H1 (cell line): Measurements from ENCODE around the gene PTPRCAP. TPM values are rescaled to one million over a fixed set of nuclear protein-coding genes. Genes with fewer than 3 reads are reported as not detected.

ENCODE experiments used
- CTCF ChIA-PET: fragments of 300-600 bp; sonication (Branson Sonifier 250); formaldehyde crosslinking; loops from one replicate; lab custom pipeline; 2021; ENCODE audit not compliant: partially characterized antibody; lab: Charles Lee
- POLR2A ChIA-PET: fragments of 300-600 bp; sonication (Branson Sonifier 250); formaldehyde crosslinking; loops from one replicate; lab custom pipeline; 2021; ENCODE audit warnings: inconsistent platforms; ENCODE audit not compliant: partially characterized antibody; lab: Charles Lee
- DNase-seq, 2 experiments: peaks; one replicate each; pipeline versions ENCODE4 v3.0.0 to v3.0.0-alpha.2; 2010 to 2022; ENCODE audit warnings: low spot score in 2 of 2, low read depth in 1 of 2, mixed read lengths in 1 of 2
- FAIRE-seq: peaks from 2 replicates; lab custom pipeline; 2011; peaks lifted over from hg19 to GRCh38; lab: Jason Lieb, UNC
- H2AFZ ChIP-seq: 2 replicates; pipeline ENCODE4 v1.8.1; 2012; ENCODE audit warnings: low read length, inconsistent platforms
- H2AK5ac ChIP-seq: 2 replicates; pipeline ENCODE4 v1.6.1; 2013; ENCODE audit warnings: low read depth, low read length
- H2BK120ac ChIP-seq: replicated peaks from 2 replicates; pipeline ENCODE3; 2013; ENCODE audit warnings: low read depth, low read length, inconsistent platforms
- H2BK12ac ChIP-seq: 2 replicates; pipeline ENCODE4 v1.6.1; 2013; ENCODE audit warnings: low read depth, low read length
- H2BK15ac ChIP-seq: 2 replicates; pipeline ENCODE4 v1.6.1; 2013; ENCODE audit warnings: low read length
- H2BK20ac ChIP-seq: 2 replicates; pipeline ENCODE4 v1.6.1; 2013; ENCODE audit warnings: low read length
- H2BK5ac ChIP-seq: 2 replicates; pipeline ENCODE4 v1.6.1; 2013; ENCODE audit warnings: low read depth, low read length
- H3K14ac ChIP-seq: 2 replicates; pipeline ENCODE4 v1.6.1; 2013; ENCODE audit warnings: inconsistent platforms; ENCODE audit not compliant: insufficient read length
- H3K18ac ChIP-seq: 2 replicates; pipeline ENCODE4 v1.6.1; 2013; ENCODE audit warnings: low read length; ENCODE audit errors: extremely low read depth
- H3K23ac ChIP-seq: 2 replicates; pipeline ENCODE4 v1.6.1; 2013; ENCODE audit warnings: inconsistent platforms; ENCODE audit not compliant: insufficient read length
- H3K23me2 ChIP-seq: 2 replicates; pipeline ENCODE4 v1.6.1; 2013; ENCODE audit warnings: low read depth, low read length
- H3K27ac ChIP-seq: 2 replicates; pipeline ENCODE4 v1.6.1; 2011; ENCODE audit warnings: low read depth, low read length, inconsistent platforms
- H3K27me3 ChIP-seq, 4 experiments: replicated peaks in 1 of 4; 1 replicate in 1 of 4; 2 replicates in 3 of 4; pipeline versions ENCODE4 v1.6.1 to v1.8.1; 2011 to 2013; ENCODE audit warnings: low read length in 3 of 4, mild to moderate bottlenecking in 3 of 4, inconsistent platforms in 2 of 4, mixed read lengths in 2 of 4, moderate library complexity in 1 of 4; ENCODE audit not compliant: control insufficient read depth in 3 of 4, insufficient read depth in 3 of 4; ENCODE audit errors: extremely low read depth in 1 of 4
- H3K36me3 ChIP-seq, 4 experiments: 2 replicates each; pipeline versions ENCODE4 v1.6.1 to v1.8.1; 2011 to 2013; ENCODE audit warnings: mild to moderate bottlenecking in 4 of 4, low read length in 3 of 4, moderate library complexity in 2 of 4, control low read depth in 1 of 4, inconsistent platforms in 1 of 4; ENCODE audit not compliant: insufficient read depth in 4 of 4, control insufficient read depth in 2 of 4
- H3K4ac ChIP-seq: replicated peaks from 2 replicates; pipeline ENCODE3; 2013; ENCODE audit warnings: low read length, low read depth, mixed read lengths, inconsistent platforms; ENCODE audit not compliant: insufficient read length
- H3K4me1 ChIP-seq, 4 experiments: replicated peaks in 1 of 4; 1 replicate in 1 of 4; 2 replicates in 3 of 4; pipeline versions ENCODE4 v1.6.1 to v1.8.1; 2011 to 2013; ENCODE audit warnings: low read length in 3 of 4, inconsistent platforms in 2 of 4, mixed read lengths in 1 of 4; ENCODE audit not compliant: insufficient read depth in 4 of 4, control insufficient read depth in 3 of 4
- H3K4me2 ChIP-seq, 2 experiments: 2 replicates each; pipeline versions ENCODE4 v1.6.1 to v1.8.1; 2011 to 2013; ENCODE audit warnings: low read depth in 2 of 2, low read length in 2 of 2, control low read depth in 1 of 2, inconsistent platforms in 1 of 2, mild to moderate bottlenecking in 1 of 2; ENCODE audit not compliant: insufficient read depth in 1 of 2
- H3K4me3 ChIP-seq, 4 experiments: fragments of 200-600, 300-600 bp in 1 of 4; sonication (generic), shearing (Covaris generic), sonication (Bioruptor Twin) in 1 of 4; 2 replicates each; pipeline versions ENCODE4 v1.5.1 to v1.8.1; 2011 to 2016; ENCODE audit warnings: low read length in 4 of 4, low read depth in 3 of 4, control low read depth in 2 of 4, inconsistent platforms in 2 of 4, mild to moderate bottlenecking in 2 of 4, mixed read lengths in 1 of 4, moderate library complexity in 1 of 4; ENCODE audit not compliant: insufficient read depth in 2 of 4; ENCODE audit errors: extremely low read depth in 1 of 4
- H3K56ac ChIP-seq: replicated peaks from 2 replicates; pipeline ENCODE3; 2013; ENCODE audit warnings: low read depth, mild to moderate bottlenecking, mixed read lengths, low read length, inconsistent platforms; ENCODE audit not compliant: insufficient read length
- H3K79me1 ChIP-seq: 2 replicates; pipeline ENCODE4 v1.6.1; 2013; ENCODE audit warnings: low read depth, low read length, control low read depth
- H3K79me2 ChIP-seq, 2 experiments: 2 replicates each; pipeline versions ENCODE4 v1.6.1 to v1.8.1; 2012 to 2013; ENCODE audit warnings: low read length in 2 of 2, mild to moderate bottlenecking in 2 of 2, inconsistent platforms in 1 of 2; ENCODE audit not compliant: insufficient read depth in 2 of 2, control insufficient read depth in 1 of 2
- H3K9ac ChIP-seq, 4 experiments: replicated peaks in 1 of 4; 1 replicate in 1 of 4; 2 replicates in 3 of 4; pipeline versions ENCODE4 v1.6.1 to v1.8.1; 2011 to 2013; ENCODE audit warnings: low read depth in 3 of 4, low read length in 3 of 4, control low read depth in 2 of 4, mild to moderate bottlenecking in 2 of 4, moderate library complexity in 2 of 4, inconsistent platforms in 1 of 4; ENCODE audit errors: extremely low read depth in 1 of 4
- H3K9me3 ChIP-seq, 2 experiments: 2 replicates each; pipeline versions ENCODE4 v1.6.1 to v1.8.1; 2012 to 2013; ENCODE audit warnings: mild to moderate bottlenecking in 2 of 2, moderate library complexity in 2 of 2, control low read depth in 1 of 2, inconsistent platforms in 1 of 2, low read depth in 1 of 2, low read length in 1 of 2, mixed read lengths in 1 of 2; ENCODE audit not compliant: insufficient read depth in 2 of 2
- H4K20me1 ChIP-seq, 2 experiments: replicated peaks in 1 of 2; 2 replicates each; pipeline versions ENCODE3 to v1.8.1; 2011 to 2013; ENCODE audit warnings: inconsistent platforms in 2 of 2, low read length in 2 of 2, mild to moderate bottlenecking in 1 of 2; ENCODE audit not compliant: insufficient read depth in 2 of 2, control insufficient read depth in 1 of 2
- H4K5ac ChIP-seq: 2 replicates; pipeline ENCODE4 v1.6.1; 2013; ENCODE audit warnings: low read length, low read depth, mixed read lengths, inconsistent platforms; ENCODE audit not compliant: insufficient read length
- H4K8ac ChIP-seq: 2 replicates; pipeline ENCODE4 v1.8.0; 2013; ENCODE audit warnings: mild to moderate bottlenecking, moderate library complexity, low read length, inconsistent platforms; ENCODE audit not compliant: insufficient read depth; ENCODE audit errors: extremely low read depth
- H4K91ac ChIP-seq: replicated peaks from 2 replicates; pipeline ENCODE3; 2013; ENCODE audit warnings: low read length, mixed read lengths, inconsistent platforms; ENCODE audit not compliant: insufficient read length
- KDM1A ChIP-seq: fragments of 200-600, 300-600 bp; sonication (generic); IDR thresholded peaks from 2 replicates; pipeline ENCODE4 v1.7.1; 2016; ENCODE audit warnings: mild to moderate bottlenecking, low read length, borderline replicate concordance
- NANOG ChIP-seq: IDR thresholded peaks from 2 replicates; pipeline ENCODE4 v1.6.1; 2011; ENCODE audit warnings: low read length, low read depth, mild to moderate bottlenecking, inconsistent platforms; ENCODE audit not compliant: insufficient read depth, poor library complexity, severe bottlenecking
- PHF8 ChIP-seq: fragments of 200-600 bp; sonication (generic); conservative IDR thresholded peaks from 2 replicates; pipeline ENCODE4 v1.7.1; 2012; ENCODE audit warnings: low read depth, mild to moderate bottlenecking, inconsistent platforms, low read length, moderate library complexity
- POLR2A ChIP-seq, 2 experiments: IDR thresholded peaks; 1 replicate in 1 of 2; 2 replicates in 1 of 2; pipeline ENCODE4 v1.6.1; 2011; ENCODE audit warnings: low read depth in 2 of 2, low read length in 2 of 2, mild to moderate bottlenecking in 2 of 2; ENCODE audit errors: control extremely low read depth in 1 of 2
- RNF2 ChIP-seq: fragments of 200-900, 300-1000 bp; sonication (generic); IDR thresholded peaks from 2 replicates; pipeline ENCODE4 v1.7.1; 2016; ENCODE audit warnings: borderline replicate concordance, low read depth, mild to moderate bottlenecking, antibody characterized with exemption, low read length; ENCODE audit not compliant: poor library complexity, severe bottlenecking; ENCODE audit errors: missing control alignments
- SAP30 ChIP-seq: fragments of 300-600 bp; sonication (generic); IDR thresholded peaks from 2 replicates; pipeline ENCODE4 v1.7.1; 2012; ENCODE audit warnings: low read length, moderate library complexity, mild to moderate bottlenecking, inconsistent platforms; ENCODE audit not compliant: insufficient read depth, insufficient replicate concordance
- SIRT6 ChIP-seq: IDR thresholded peaks from one replicate; pipeline ENCODE4 v1.7.1; 2012; ENCODE audit warnings: low read length, inconsistent platforms
- TCF12 ChIP-seq: IDR thresholded peaks from 2 replicates; pipeline ENCODE4 v1.6.1; 2011; ENCODE audit warnings: low read depth, mild to moderate bottlenecking, low read length
- YY1 ChIP-seq: IDR thresholded peaks from 2 replicates; pipeline ENCODE4 v1.6.1; 2011; ENCODE audit warnings: low read depth, mild to moderate bottlenecking, low read length
- WGBS, 2 experiments: shearing (Covaris generic) in 1 of 2; methylation state at CpG; one replicate each; pipeline versions ENCODE4 v1.1.6 to v1.1.7; 2013 to 2015; ENCODE audit warnings: low lambda C conversion rate in 2 of 2, mixed read lengths in 2 of 2, inconsistent platforms in 1 of 2, low coverage in 1 of 2, missing lambda C conversion rate in 1 of 2; ENCODE audit not compliant: insufficient replicate concordance in 2 of 2, insufficient coverage in 1 of 2, insufficient read length in 1 of 2; ENCODE audit errors: extremely low coverage in 1 of 2, missing lambda C conversion rate in 1 of 2; 5-methylcytosine and 5-hydroxymethylcytosine counted together
- polyA plus RNA-seq, 7 experiments: library from polyadenylated mRNA; depleted of rRNA in 3 of 7; stranded (reverse) in 5 of 7; unstranded in 2 of 7; fragments of >200 nt in 5 of 7; fragments of 200-250 nt in 2 of 7; gene quantifications; 1 replicate in 5 of 7; 2 replicates in 1 of 7; 4 replicates in 1 of 7; pipeline versions ENCODE4 v1.2.1 to v1.2.3, GENCODE V29; 2011 to 2013; ENCODE audit warnings: missing spikeins in 2 of 7, mixed read lengths in 2 of 7
- total RNA-seq: library from RNA; stranded (reverse); fragmentation: NEBNext Ultra II Directional; extraction: Animal tissue kit (Norgen Biotek cat#: 25700); gene quantifications from 2 replicates; pipeline ENCODE4 v1.2.1, GENCODE V29; 2021

The PTPRCAP gene
- total and polyA plus RNA-seq, 2 of the 8 experiments (the other 6 are each of a cell fraction or from before 2014, with no cell fraction given): 0.78 to 6.7 TPM

GRCh38 chr11:67452141-67452952 is 14.9 kb upstream of the PTPRCAP start, which contains the start of gene GPR152:
TSS of gene GPR152 (minus strand) at chr11:67452729. CDS start at chr11:67452724, 5 bp downstream.
- no peak within 1 kb of the TSS for H2BK20ac ChIP-seq
- H3K79me2 ChIP-seq: no peaks in the 10 kb centered on the region
- no peak within 1 kb of the TSS for H3K14ac ChIP-seq
- H3K4ac ChIP-seq: no peak within 1 kb of the TSS
- H3K9me3 ChIP-seq: no peaks in the 10 kb centered on the region
- no peaks in the 10 kb centered on the region for H3K23me2 ChIP-seq
- no peaks in the 10 kb centered on the region for H3K27me3 ChIP-seq
- no peak for DNase-seq
- CTCF ChIA-PET: interaction anchor here (0.8 to 2.1 kb wide), 6 partner anchors 8 to 51 kb away, joined by 3 to 8 read pairs (median 4); partner anchors contain the start of gene PPP1CA
- no peak within 1 kb of the TSS; the same call in 1 of the 2 replicates for H4K8ac ChIP-seq
- no peak for FAIRE-seq
- no peaks in the 10 kb centered on the region for H3K36me3 ChIP-seq
- H4K91ac ChIP-seq: no peak within 1 kb of the TSS
- H3K4me2 ChIP-seq: no peak within 1 kb of the TSS
- no peaks in the 10 kb centered on the region for H4K20me1 ChIP-seq
- no peak within 1 kb of the TSS for H2AK5ac ChIP-seq
- H3K18ac ChIP-seq: no peak within 1 kb of the TSS
- TF ChIP-seq TCF12: no peak
- no peak for TF ChIP-seq RNF2
- TF ChIP-seq KDM1A: no peak
- TF ChIP-seq SAP30: no peak
- no peak for TF ChIP-seq SIRT6
- no peak for TF ChIP-seq YY1
- TF ChIP-seq NANOG: no peak
- TF ChIP-seq POLR2A (IDR thresholded peaks at IDR 0.05; ENCODE audit: control extremely low read depth in 1 of 2, low read depth in 2 of 2, low read length in 2 of 2): no peak
- no peak for TF ChIP-seq PHF8
- H2AFZ ChIP-seq: no peak within 1 kb of the TSS
- H3K4me3 ChIP-seq: no peak within 1 kb of the TSS
- no peak within 1 kb of the TSS for H3K9ac ChIP-seq
- H3K56ac ChIP-seq: no peak within 1 kb of the TSS
- no peaks in the 10 kb centered on the region for H3K79me1 ChIP-seq
- no peak within 1 kb of the TSS for H3K27ac ChIP-seq
- 0 out of 2 replicates have a peak within 1 kb of the TSS, but pooled peaks have one; percentile 9 for H2BK12ac ChIP-seq
- POLR2A ChIA-PET: interaction anchor here (1.4 to 2.2 kb wide), 5 partner anchors 12 to 24 kb away, joined by 3 to 15 read pairs (median 8); partner anchors contain the start of genes PTPRCAP and RPS6KB2
- H3K23ac ChIP-seq: no peak within 1 kb of the TSS
- 90% methylated on average over 26 of the region's 33 CpGs; no CpG with 5 or more reads in 1 of the 2 experiments for WGBS, 2 experiments
- 0 out of 2 replicates have a peak within 1 kb of the TSS, but pooled peaks have one; percentile 46 for H2BK15ac ChIP-seq
- H3K4me1 ChIP-seq: no peaks in the 10 kb centered on the region
- H2BK5ac ChIP-seq: no peak within 1 kb of the TSS; the same call in 1 of the 2 replicates
- H4K5ac ChIP-seq: no peak within 1 kb of the TSS
- H2BK120ac ChIP-seq: no peak within 1 kb of the TSS
